Measurements from ENCODE around the gene KRTAP12-1. TPM values are rescaled to one million over a fixed set of nuclear protein-coding genes. Genes with fewer than 3 reads are reported as not detected.

KRTAP12-1 gene
- total and polyA plus RNA-seq, 2 of the 8 experiments (the other 6 are each of a cell fraction or from before 2014, with no cell fraction given) = 0.50 to 0.73 TPM

DNA sequence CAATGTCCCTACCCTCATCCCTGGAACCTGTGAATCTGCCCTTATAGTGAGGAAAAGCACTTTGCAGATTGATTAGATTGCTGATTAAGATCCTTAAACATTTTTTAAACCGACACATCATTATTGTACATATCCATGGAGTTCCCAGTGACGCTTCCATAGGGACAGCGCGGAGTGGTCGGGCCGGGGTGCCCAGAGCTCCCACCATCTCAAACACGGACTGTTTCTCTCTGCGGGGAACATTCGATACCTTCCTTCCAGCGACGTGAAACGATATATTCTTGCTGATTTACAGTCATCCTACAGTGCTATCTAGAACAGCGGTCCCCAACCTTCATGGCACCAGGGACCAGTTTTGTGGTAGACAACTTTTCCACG is 19.0 kb upstream of the KRTAP12-1 start (continued):
- TF ChIP-seq TAF7 (optimal IDR thresholded peaks at IDR 0.05; ENCODE audit: borderline replicate concordance, low read depth, low read length) = no peak
- TF ChIP-seq BRCA1 (IDR thresholded peaks at IDR 0.05; ENCODE audit: low read depth, low read length) = no peak
- no peak for TF ChIP-seq GTF2F1 (IDR thresholded peaks at IDR 0.05; ENCODE audit: borderline replicate concordance, low read depth, low read length)

Data from H1 (cell line).